B cell (primary cell): ENCODE results near the gene PTPRN2. TPM values are rescaled to one million over a fixed set of nuclear protein-coding genes. Genes with fewer than 3 reads are reported as not detected.

Experiments used
- ATAC-seq: fragments of 200-7000 bp; cut with Tn5 transposase; one replicate; pipeline ENCODE4 v1.10.0; 2021; ENCODE audit warnings: low read depth, mild to moderate bottlenecking, moderate number of reproducible peaks, moderate library complexity
- CTCF ChIA-PET: fragments of 350-600 bp; sonication (Branson Sonifier 250); formaldehyde crosslinking; loops from one replicate; lab custom pipeline; 2021; ENCODE audit warnings: antibody characterized with exemption, inconsistent platforms; lab: Charles Lee
- POLR2A ChIA-PET: fragments of 350-600 bp; sonication (Branson Sonifier 250); formaldehyde crosslinking; loops from one replicate; lab custom pipeline; 2021; ENCODE audit warnings: antibody characterized with exemption; lab: Charles Lee
- DNase-seq: peaks from one replicate; pipeline ENCODE4 v3.0.0; 2013
- H2AFZ ChIP-seq: 2 replicates; pipeline ENCODE4 v1.6.1; 2012; ENCODE audit warnings: mild to moderate bottlenecking, low read depth, low read length; ENCODE audit not compliant: insufficient read depth, poor library complexity, severe bottlenecking
- H3K27ac ChIP-seq, 2 donors: 1 replicate in 1 of 2; 2 replicates in 1 of 2; pipeline ENCODE4 v1.5.1; 2012 to 2013; ENCODE audit warnings: low read length in 2 of 2, mild to moderate bottlenecking in 2 of 2, moderate library complexity in 1 of 2
- H3K27me3 ChIP-seq, 4 experiments: fragments of 200-600 bp in 1 of 4; sonication (generic) in 1 of 4; replicated peaks in 1 of 4; 1 replicate in 2 of 4; 2 replicates in 2 of 4; pipeline versions ENCODE4 v1.6.1 to v1.7.0; 2013 to 2016; ENCODE audit warnings: low read length in 3 of 4, mild to moderate bottlenecking in 2 of 4, mixed read lengths in 1 of 4, moderate library complexity in 1 of 4; ENCODE audit not compliant: insufficient read depth in 4 of 4, control insufficient read depth in 3 of 4; ENCODE audit errors: control extremely low read depth in 1 of 4
- H3K36me3 ChIP-seq, 2 experiments: replicated peaks in 1 of 2; 1 replicate in 1 of 2; 2 replicates in 1 of 2; pipeline versions ENCODE4 v1.6.1 to v1.7.1; 2013; ENCODE audit warnings: low read length in 1 of 2; ENCODE audit not compliant: insufficient read depth in 2 of 2, control insufficient read depth in 1 of 2; ENCODE audit errors: control extremely low read depth in 1 of 2, extremely low read depth in 1 of 2
- H3K4me1 ChIP-seq, 2 donors: fragments of 200-600 bp in 1 of 2; sonication (generic) in 1 of 2; 1 replicate in 1 of 2; 2 replicates in 1 of 2; pipeline versions ENCODE4 v1.5.1 to v1.6.1; 2013 to 2017; ENCODE audit warnings: low read length in 2 of 2; ENCODE audit not compliant: control insufficient read depth in 2 of 2, insufficient read depth in 2 of 2
- H3K4me2 ChIP-seq: replicated peaks from 2 replicates; pipeline ENCODE3; 2012; ENCODE audit warnings: mild to moderate bottlenecking, low read depth, low read length; ENCODE audit not compliant: poor library complexity, severe bottlenecking
- H3K4me3 ChIP-seq, 5 experiments: fragments of 200-600 bp in 1 of 5; sonication (generic) in 1 of 5; 1 replicate in 3 of 5; 2 replicates in 2 of 5; pipeline versions ENCODE4 v1.5.1 to v1.7.0; 2011 to 2016; ENCODE audit warnings: low read length in 4 of 5, mild to moderate bottlenecking in 4 of 5, low read depth in 2 of 5, control low read depth in 1 of 5, moderate library complexity in 1 of 5; ENCODE audit not compliant: insufficient read depth in 1 of 5; ENCODE audit errors: control extremely low read depth in 1 of 5, extremely low read depth in 1 of 5
- H3K79me2 ChIP-seq: fragments of 200-600 bp; sonication (generic); one replicate; pipeline ENCODE4 v1.6.0; 2016; ENCODE audit warnings: low read length; ENCODE audit not compliant: control insufficient read depth, insufficient read depth
- H3K9ac ChIP-seq: fragments of 200-600 bp; sonication (generic); 2 replicates; pipeline ENCODE4 v1.6.1; 2017; ENCODE audit warnings: mild to moderate bottlenecking, low read length, moderate library complexity
- H3K9me3 ChIP-seq, 3 donors: one replicate each; pipeline versions ENCODE4 v1.6.1 to v1.7.1; 2013; ENCODE audit warnings: low read length in 2 of 3; ENCODE audit not compliant: control insufficient read depth in 2 of 3, insufficient read depth in 1 of 3; ENCODE audit errors: control extremely low read depth in 1 of 3
- H4K20me1 ChIP-seq: 2 replicates; pipeline ENCODE4 v1.6.0; 2012; ENCODE audit warnings: mild to moderate bottlenecking, low read length; ENCODE audit not compliant: insufficient read depth, control insufficient read depth, poor library complexity, severe bottlenecking
- H3K27ac Mint-ChIP-seq: one replicate; pipeline ENCODE4 v1.8.0; 2021; ENCODE audit warnings: mixed read lengths
- H3K27me3 Mint-ChIP-seq: one replicate; pipeline ENCODE4 v1.8.0; 2021; ENCODE audit warnings: mixed read lengths
- H3K4me1 Mint-ChIP-seq: one replicate; pipeline ENCODE4 v1.8.0; 2021; ENCODE audit warnings: mixed read lengths
- H3K4me3 Mint-ChIP-seq: one replicate; pipeline ENCODE4 v1.8.0; 2021; ENCODE audit warnings: mixed read lengths
- H3K9me3 Mint-ChIP-seq: one replicate; pipeline ENCODE4 v1.8.0; 2022; ENCODE audit warnings: mixed read lengths; ENCODE audit not compliant: insufficient read depth
- EZH2 ChIP-seq: IDR thresholded peaks from 2 replicates; pipeline ENCODE4 v1.6.1; 2012; ENCODE audit warnings: borderline replicate concordance, low read depth, mild to moderate bottlenecking, moderate library complexity, low read length; ENCODE audit not compliant: insufficient read depth, poor library complexity, severe bottlenecking
- WGBS: methylation state at CpG from one replicate; pipeline ENCODE4 v1.1.5; 2013; ENCODE audit warnings: missing lambda C conversion rate; ENCODE audit not compliant: insufficient coverage; 5-methylcytosine and 5-hydroxymethylcytosine counted together
- intact Hi-C: fragments of 100-400 bp; cut with micrococcal nuclease; formaldehyde crosslinking; loops from one replicate; pipeline ENCODE4 v1.10.0; 2022
- polyA plus RNA-seq: library from polyadenylated mRNA; depleted of rRNA; stranded (reverse); fragments of >200 nt; gene quantifications from 2 replicates; pipeline ENCODE4 v1.2.3, GENCODE V29; 2012
- total RNA-seq, 2 donors: library from RNA; stranded (reverse); fragments of 120-200 nt in 1 of 2; gene quantifications; 1 replicate in 1 of 2; 2 replicates in 1 of 2; pipeline versions ENCODE4 v1.2.3 to v1.2.4, GENCODE V29; 2013 to 2022
- TF ChIP-seq, protein P1 (sequence below): fragments of 200-600 bp; IDR thresholded peaks from one replicate; pipeline ENCODE4 v1.8.0; 2022; ENCODE audit warnings: antibody characterized with exemption, mild to moderate bottlenecking

Gene PTPRN2
- total and polyA plus RNA-seq, 2 donors (not counting 1 experiment from before 2014, with no cell fraction given): 2.0 to 5.0 TPM

DNA sequence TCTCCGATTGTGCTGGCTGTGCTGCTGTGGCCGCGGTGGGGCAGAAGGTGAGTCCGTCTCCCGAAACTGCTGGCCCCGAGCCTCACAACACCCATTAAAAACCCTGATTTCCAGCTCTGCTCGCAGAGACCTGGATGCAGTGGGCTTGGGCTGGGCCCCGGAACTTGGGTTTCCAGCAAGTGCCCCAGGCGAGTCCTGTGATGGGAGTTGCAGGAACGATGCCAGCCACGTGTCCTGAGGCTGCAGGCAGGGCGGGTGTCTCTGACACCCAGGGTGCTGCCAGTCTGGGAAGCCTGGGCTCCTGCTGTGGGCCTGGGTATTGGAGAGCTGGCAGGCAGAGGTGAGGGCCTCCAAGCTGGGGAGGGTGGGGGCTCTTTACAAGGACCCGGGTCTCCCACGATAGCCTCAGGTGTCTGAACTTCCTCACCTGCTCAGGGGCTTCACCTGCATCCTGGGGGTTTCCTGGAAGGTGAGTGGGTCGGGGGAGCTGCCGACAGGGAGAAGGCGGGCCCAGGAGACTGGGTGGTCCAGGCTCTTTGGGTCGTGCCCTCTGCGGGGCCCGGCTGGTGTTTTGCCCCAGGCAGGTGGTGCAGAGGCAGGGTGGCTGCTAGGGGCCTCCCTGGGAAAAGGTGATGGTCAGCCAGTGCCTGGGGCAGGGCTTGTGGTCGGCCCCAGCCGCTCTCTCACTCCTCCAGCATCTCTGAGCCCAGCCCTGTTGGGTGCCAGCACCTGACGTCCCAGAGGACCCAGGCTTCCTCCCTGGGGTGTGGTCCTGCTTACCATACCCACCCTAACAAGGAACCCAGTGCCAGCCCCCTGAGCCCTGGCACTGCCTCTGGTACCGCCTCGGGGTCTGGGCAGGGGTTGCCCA lies 1070.5 kb downstream of the PTPRN2 start:
- Histone ChIP-seq H3K4me3 (no peak overlapping the region), H3K4me1 (peaks cover 0 to 6% of the 10 kb centered on the region in 2 donors), H3K9me3 (peaks cover 0 to 22% (median 0%) of the 10 kb centered on the region in 3 donors), H3K27me3 (no peaks in the 10 kb centered on the region), H4K20me1 (no peaks in the 10 kb centered on the region), H2AFZ (no peak overlapping the region), H3K27ac (no peak overlapping the region), H3K36me3 (no peaks in the 10 kb centered on the region), H3K4me2 (no peak overlapping the region), H3K79me2 (no peaks in the 10 kb centered on the region), H3K9ac (no peak overlapping the region)
- no peaks in the 10 kb centered on the region for H3K9me3 Mint-ChIP-seq
- no peak overlapping the region for H3K4me3 Mint-ChIP-seq
- TF ChIP-seq EZH2: no peak
- TF ChIP-seq, protein P1, sequence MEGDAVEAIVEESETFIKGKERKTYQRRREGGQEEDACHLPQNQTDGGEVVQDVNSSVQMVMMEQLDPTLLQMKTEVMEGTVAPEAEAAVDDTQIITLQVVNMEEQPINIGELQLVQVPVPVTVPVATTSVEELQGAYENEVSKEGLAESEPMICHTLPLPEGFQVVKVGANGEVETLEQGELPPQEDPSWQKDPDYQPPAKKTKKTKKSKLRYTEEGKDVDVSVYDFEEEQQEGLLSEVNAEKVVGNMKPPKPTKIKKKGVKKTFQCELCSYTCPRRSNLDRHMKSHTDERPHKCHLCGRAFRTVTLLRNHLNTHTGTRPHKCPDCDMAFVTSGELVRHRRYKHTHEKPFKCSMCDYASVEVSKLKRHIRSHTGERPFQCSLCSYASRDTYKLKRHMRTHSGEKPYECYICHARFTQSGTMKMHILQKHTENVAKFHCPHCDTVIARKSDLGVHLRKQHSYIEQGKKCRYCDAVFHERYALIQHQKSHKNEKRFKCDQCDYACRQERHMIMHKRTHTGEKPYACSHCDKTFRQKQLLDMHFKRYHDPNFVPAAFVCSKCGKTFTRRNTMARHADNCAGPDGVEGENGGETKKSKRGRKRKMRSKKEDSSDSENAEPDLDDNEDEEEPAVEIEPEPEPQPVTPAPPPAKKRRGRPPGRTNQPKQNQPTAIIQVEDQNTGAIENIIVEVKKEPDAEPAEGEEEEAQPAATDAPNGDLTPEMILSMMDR: no peak
- CTCF ChIA-PET: no interaction called here
- WGBS: 90% methylated on average over 19 of the region's 25 CpGs
- H3K27ac Mint-ChIP-seq: no peak overlapping the region
- H3K27me3 Mint-ChIP-seq: peaks cover 6% of the 10 kb centered on the region
- intact Hi-C loops: no loop called here
- ATAC-seq (no peak), DNase-seq (no peak)
- no peaks in the 10 kb centered on the region for H3K4me1 Mint-ChIP-seq
- POLR2A ChIA-PET: no interaction called here

DNA sequence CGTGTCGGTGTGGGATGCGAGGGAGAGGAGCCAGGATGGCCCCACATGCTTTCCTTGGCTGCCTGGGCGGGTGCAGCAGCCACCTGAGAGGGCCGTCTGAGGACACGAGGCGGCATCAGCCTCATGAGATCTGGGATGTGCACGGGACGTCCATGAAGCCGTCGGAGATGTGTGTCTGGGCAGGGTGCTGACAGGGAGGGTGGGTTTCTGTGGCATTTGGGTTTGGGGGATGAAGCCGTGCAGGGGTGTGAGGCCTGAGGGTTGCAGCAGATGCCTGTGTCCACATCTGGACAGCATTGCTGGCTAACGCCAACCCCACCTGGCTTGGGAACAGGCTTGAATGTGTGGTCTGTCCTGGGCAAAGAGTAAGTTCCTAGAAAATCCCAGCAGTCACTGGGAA lies 1071.3 kb downstream of the PTPRN2 start:
- Mint-ChIP-seq H3K27me3 (peaks cover 6% of the 10 kb centered on the region), H3K9me3 (no peaks in the 10 kb centered on the region), H3K4me1 (no peaks in the 10 kb centered on the region), H3K4me3 (no peak overlapping the region), H3K27ac (no peak overlapping the region)
- no peaks in the 10 kb centered on the region for H4K20me1 ChIP-seq
- peaks cover 0 to 6% of the 10 kb centered on the region in 2 donors for H3K4me1 ChIP-seq
- H3K36me3 ChIP-seq: no peaks in the 10 kb centered on the region
- no peak overlapping the region for H3K4me2 ChIP-seq
- CTCF ChIA-PET: no interaction called here
- no peaks in the 10 kb centered on the region for H3K79me2 ChIP-seq
- H3K27ac ChIP-seq: no peak overlapping the region
- no peak overlapping the region for H3K9ac ChIP-seq
- H3K4me3 ChIP-seq: no peak overlapping the region
- POLR2A ChIA-PET: no interaction called here
- no peak for DNase-seq
- no peaks in the 10 kb centered on the region for H3K27me3 ChIP-seq
- no peak for TF ChIP-seq EZH2
- TF ChIP-seq, protein P1: no peak
- WGBS: 92% methylated on average over 12 of the region's 13 CpGs
- intact Hi-C loops: no loop called here
- H3K9me3 ChIP-seq: peaks cover 0 to 17% (median 0%) of the 10 kb centered on the region in 3 donors
- H2AFZ ChIP-seq: no peak overlapping the region
- ATAC-seq: no peak
